GM12878 (cell line): ENCODE data around the gene DHDDS. TPM values are rescaled to one million over a fixed set of nuclear protein-coding genes. Genes with fewer than 3 reads are reported as not detected.

Experiments used
- ATAC-seq: fragments of 200-7000 bp; cut with Tn5 transposase; 3 replicates; pipeline ENCODE4 v1.9.1; 2020; ENCODE audit warnings: mild to moderate bottlenecking, moderate library complexity
- BruUV-seq: library from RNA; stranded (reverse); fragments of 400-500 nt; replicated peaks from 2 replicates; lab custom pipeline; 2021; lab: Mats Ljungman, UMichigan
- CTCF ChIA-PET: fragments of 300-600 bp; sonication (Branson Sonifier 250); formaldehyde crosslinking; extraction: SDS; loops from one replicate; lab custom pipeline; 2021; ENCODE audit warnings: inconsistent platforms; lab: Yijun Ruan, JAX
- POLR2A ChIA-PET: fragments of 350-600 bp; formaldehyde crosslinking; extraction: SDS; loops from one replicate; lab custom pipeline; 2021; ENCODE audit warnings: inconsistent platforms; lab: Charles Lee
- RAD21 ChIA-PET: fragments of 300-600 bp; sonication (Branson Sonifier 250); formaldehyde crosslinking; loops from one replicate; lab custom pipeline; 2023; ENCODE audit warnings: antibody characterized with exemption; ENCODE audit not compliant: unreplicated experiment; lab: Charles Lee
- SMC1A ChIA-PET: fragments of 300-600 bp; sonication (Branson Sonifier 250); formaldehyde crosslinking; loops from one replicate; lab custom pipeline; 2023; ENCODE audit not compliant: unreplicated experiment, uncharacterized antibody; lab: Charles Lee
- DNase-seq: peaks from one replicate; pipeline ENCODE4 v3.0.0-alpha.2; 2011; ENCODE audit warnings: low read depth, low spot score
- FAIRE-seq: peaks from 3 replicates; lab custom pipeline; 2011; peaks lifted over from hg19 to GRCh38; lab: Jason Lieb, UNC
- H2AFZ ChIP-seq: 2 replicates; pipeline ENCODE4 v1.6.0; 2011; ENCODE audit warnings: low read depth, low read length, control low read depth; ENCODE audit not compliant: control insufficient read depth
- H3K27ac ChIP-seq: 2 replicates; pipeline ENCODE4 v1.5.1; 2011; ENCODE audit warnings: control low read depth; ENCODE audit not compliant: control insufficient read depth, insufficient read depth
- H3K27me3 ChIP-seq, 2 experiments: replicated peaks in 1 of 2; 2 replicates each; pipeline versions ENCODE4 v1.6.0 to v1.6.1; 2011; ENCODE audit warnings: low read length in 1 of 2; ENCODE audit not compliant: control insufficient read depth in 2 of 2, insufficient read depth in 2 of 2
- H3K36me3 ChIP-seq, 2 experiments: 2 replicates each; pipeline ENCODE4 v1.5.1; 2011; ENCODE audit warnings: low read length in 1 of 2; ENCODE audit not compliant: control insufficient read depth in 2 of 2, insufficient read depth in 2 of 2
- H3K4me1 ChIP-seq: 2 replicates; pipeline ENCODE4 v1.6.1; 2011; ENCODE audit warnings: mild to moderate bottlenecking, low read length, moderate library complexity, mixed read lengths; ENCODE audit not compliant: control insufficient read depth, insufficient read depth
- H3K4me2 ChIP-seq: 2 replicates; pipeline ENCODE4 v1.6.0; 2011; ENCODE audit warnings: control low read depth; ENCODE audit not compliant: control insufficient read depth, insufficient read depth
- H3K4me3 ChIP-seq: fragments of 200-600 bp; sonication (generic); 2 replicates; pipeline ENCODE4 v1.5.1; 2016
- H3K79me2 ChIP-seq: 2 replicates; pipeline ENCODE4 v1.6.0; 2011; ENCODE audit warnings: low read length; ENCODE audit not compliant: control insufficient read depth, insufficient read depth
- H3K9ac ChIP-seq: 2 replicates; pipeline ENCODE4 v1.8.0; 2011; ENCODE audit warnings: low read length, control low read depth, mixed read lengths; ENCODE audit not compliant: control insufficient read depth, insufficient read depth
- H3K9me3 ChIP-seq: replicated peaks from 3 replicates; pipeline ENCODE4 v1.5.1; 2011; ENCODE audit warnings: mild to moderate bottlenecking, low read length; ENCODE audit not compliant: control insufficient read depth, insufficient read depth
- H4K20me1 ChIP-seq: 2 replicates; pipeline ENCODE4 v1.6.0; 2011; ENCODE audit not compliant: control insufficient read depth, insufficient read depth
- CREB1 ChIP-seq: IDR thresholded peaks from 2 replicates; pipeline ENCODE4 v1.6.1; 2012; ENCODE audit warnings: low read depth, mild to moderate bottlenecking, inconsistent platforms
- ELK1 ChIP-seq: IDR thresholded peaks from 2 replicates; pipeline ENCODE4 v1.6.1; 2012; ENCODE audit warnings: low read depth, low read length, improper control_type of control experiment
- MTA2 ChIP-seq: fragments of 450-650 bp; IDR thresholded peaks from 2 replicates; pipeline ENCODE4 v1.6.1; 2016; ENCODE audit warnings: low read depth, mild to moderate bottlenecking, moderate library complexity
- NFYB ChIP-seq: IDR thresholded peaks from 2 replicates; pipeline ENCODE4 v1.6.1; 2011; ENCODE audit warnings: low read depth, mild to moderate bottlenecking, low read length, improper control_type of control experiment, moderate library complexity; ENCODE audit not compliant: insufficient read depth
- POLR2AphosphoS5 ChIP-seq: IDR thresholded peaks from 2 replicates; pipeline ENCODE4 v1.6.1; 2011; ENCODE audit warnings: mild to moderate bottlenecking, low read length, inconsistent platforms
- RCOR1 ChIP-seq: conservative IDR thresholded peaks from 2 replicates; pipeline ENCODE4 v1.6.1; 2012; ENCODE audit warnings: low read depth, low read length, improper control_type of control experiment
- SMAD1 ChIP-seq: fragments of 450-650 bp; IDR thresholded peaks from 2 replicates; pipeline ENCODE4 v1.6.1; 2018; ENCODE audit warnings: mild to moderate bottlenecking, low read depth; ENCODE audit not compliant: partially characterized antibody
- SP1 ChIP-seq: IDR thresholded peaks from one replicate; pipeline ENCODE4 v1.6.1; 2011; ENCODE audit warnings: low read depth, low read length
- SUZ12 ChIP-seq: fragments of 200-600 bp; sonication (generic); IDR thresholded peaks from one replicate; pipeline ENCODE4 v1.6.1; 2018; ENCODE audit warnings: antibody characterized with exemption, mild to moderate bottlenecking; ENCODE audit not compliant: unreplicated experiment
- ZBED1 ChIP-seq: IDR thresholded peaks from 2 replicates; pipeline ENCODE4 v1.6.1; 2016; ENCODE audit warnings: borderline replicate concordance
- ZNF207 ChIP-seq: fragments of 450-650 bp; IDR thresholded peaks from 2 replicates; pipeline ENCODE4 v1.6.1; 2014; ENCODE audit warnings: antibody characterized with exemption, mild to moderate bottlenecking, borderline replicate concordance
- ZSCAN29 ChIP-seq: fragments of 450-650 bp; IDR thresholded peaks from 2 replicates; pipeline ENCODE4 v1.6.1; 2017; ENCODE audit warnings: mild to moderate bottlenecking, moderate library complexity
- WGBS: methylation state at CpG from one replicate; pipeline ENCODE4 v1.1.6; 2016; ENCODE audit warnings: low lambda C conversion rate; ENCODE audit not compliant: insufficient replicate concordance, insufficient coverage; ENCODE audit errors: missing lambda C conversion rate; 5-methylcytosine and 5-hydroxymethylcytosine counted together
- in situ Hi-C: fragments of 300-500 bp; cut with MboI; formaldehyde crosslinking; loops from 9 replicates; pipeline ENCODE4 v1.14.3; 2018; ENCODE audit warnings: mixed read lengths
- intact Hi-C: fragments of 100-400 bp; cut with micrococcal nuclease; formaldehyde crosslinking; loops from one replicate; pipeline ENCODE4 v1.14.2; 2022; ENCODE audit not compliant: unreplicated experiment
- polyA plus RNA-seq, 11 experiments: library from polyadenylated mRNA; depleted of rRNA in 4 of 11; unstranded in 6 of 11; stranded (reverse) in 5 of 11; fragments of >200 nt; fragmentation: Nextera tagmentation in 4 of 11; fragmentation: Illumina TruSeq in 1 of 11; extraction: Ambion mirVana in 4 of 11; extraction: Trizol in 1 of 11; gene quantifications; 1 replicate in 1 of 11; 2 replicates in 10 of 11; pipeline versions ENCODE4 v1.2.1 to v1.2.3, GENCODE V29; 2011 to 2016; ENCODE audit warnings: inconsistent platforms in 2 of 11, missing spikeins in 2 of 11, low read depth in 1 of 11
- total RNA-seq, 4 experiments: library from RNA; depleted of rRNA in 3 of 4; stranded (reverse); fragments of >200 nt in 3 of 4; fragmentation: Illumina TruSeq in 1 of 4; extraction: Trizol in 1 of 4; gene quantifications; 2 replicates each; pipeline versions ENCODE4 v1.2.1 to v1.2.3, GENCODE V29; 2013 to 2021

DHDDS gene
- total and polyA plus RNA-seq, 10 of the 15 experiments (the other 5 are each of a cell fraction or from before 2014, with no cell fraction given), result 22.7 to 47.5 (median 36.4) TPM

GRCh38 chr1:26476958-26477357, 44.8 kb downstream of the DHDDS start:
- Histone ChIP-seq H3K9me3 (no peaks in the 10 kb centered on the region), H3K27ac (no peak overlapping the region), H3K36me3 (peaks cover 8 to 32% of the 10 kb centered on the region in 2 experiments), H3K4me3 (no peak overlapping the region), H3K27me3 (no peaks in the 10 kb centered on the region), H4K20me1 (no peaks in the 10 kb centered on the region; the same call in 1 of the 2 replicates), H3K9ac (no peak overlapping the region), H3K4me2 (no peak overlapping the region), H3K79me2 (peaks cover 23% of the 10 kb centered on the region), H3K4me1 (peaks cover 6% of the 10 kb centered on the region; the same call in 1 of the 2 replicates), H2AFZ (no peak overlapping the region)
- RAD21 ChIA-PET, result interaction anchor here (1.0 kb wide), 1 partner anchor 61 kb away, joined by 3 read pairs; no protein-coding TSS in a partner anchor
- in situ Hi-C loops (no loop called here), intact Hi-C loops (no loop called here)
- DNase-seq, result no peak
- CTCF ChIA-PET, result no interaction called here
- POLR2A ChIA-PET, result interaction anchor here (0.8 kb wide), 1 partner anchor 45 kb away, joined by 5 read pairs; the partner anchor contains the start of gene DHDDS
- no peak for FAIRE-seq
- SMC1A ChIA-PET, result no interaction called here
- TF ChIP-seq ZBED1, result 0 out of 2 replicates have a peak, but pooled peaks have one; percentile 47
- peak; percentile 70; the same call in 1 of the 2 replicates for TF ChIP-seq POLR2AphosphoS5
- no peak for TF ChIP-seq RCOR1
- no peak for TF ChIP-seq ZNF207
- 83% methylated on average over 4 of the region's 4 CpGs for WGBS
- ATAC-seq, result no peak
- BruUV-seq, result no TSS peak

DNA sequence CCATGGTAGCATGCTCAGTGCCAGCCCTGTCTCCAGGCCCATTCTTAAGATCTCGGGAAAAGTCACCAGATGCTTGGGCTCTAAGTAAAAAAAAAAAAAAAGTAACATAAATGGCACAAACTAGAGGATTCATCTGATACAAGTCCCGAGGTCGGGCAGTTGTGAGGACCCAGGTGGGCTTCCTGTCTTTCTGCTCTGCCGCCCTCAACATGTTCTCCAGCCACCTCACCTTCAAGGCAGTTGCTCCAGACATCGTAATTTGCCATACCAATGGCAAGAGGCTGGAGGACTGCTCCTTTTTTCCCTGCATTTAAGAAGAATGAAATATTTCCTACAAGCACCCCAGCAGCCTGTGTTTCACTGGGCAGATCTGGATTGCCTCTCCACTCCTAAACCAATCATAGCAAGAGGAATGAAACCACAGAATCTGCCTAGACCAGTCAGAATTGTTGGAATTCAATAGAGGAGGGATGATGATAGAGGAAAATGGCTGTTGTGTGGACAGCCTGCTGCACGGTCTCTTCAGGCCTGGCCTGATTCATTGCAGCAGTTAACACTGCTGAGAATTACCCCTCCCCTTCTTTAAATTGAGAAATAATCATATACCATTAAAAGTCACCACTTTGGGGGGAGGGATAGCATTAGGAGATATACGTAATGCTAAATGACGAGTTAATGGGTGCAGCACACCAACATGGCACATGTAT, 45.5 kb downstream of the DHDDS start:
- RAD21 ChIA-PET, result interaction anchor here (1.0 kb wide), 1 partner anchor 60 kb away, joined by 3 read pairs; no protein-coding TSS in a partner anchor
- no peak for FAIRE-seq
- SMC1A ChIA-PET, result no interaction called here
- no TSS peak for BruUV-seq
- Histone ChIP-seq H3K4me3 (no peak overlapping the region), H2AFZ (no peak overlapping the region), H4K20me1 (no peaks in the 10 kb centered on the region; the same call in 1 of the 2 replicates), H3K4me1 (peaks cover 6% of the 10 kb centered on the region; the same call in 1 of the 2 replicates), H3K36me3 (peaks cover 8 to 32% of the 10 kb centered on the region in 2 experiments), H3K9ac (no peak overlapping the region), H3K4me2 (no peak overlapping the region), H3K27ac (no peak overlapping the region), H3K9me3 (no peaks in the 10 kb centered on the region), H3K27me3 (no peaks in the 10 kb centered on the region), H3K79me2 (peaks cover 22% of the 10 kb centered on the region)
- CTCF ChIA-PET, result no interaction called here
- POLR2A ChIA-PET, result interaction anchor here (0.8 kb wide), 1 partner anchor 46 kb away, joined by 5 read pairs; the partner anchor contains the start of gene DHDDS
- TF ChIP-seq SP1 (no peak), MTA2 (no peak), SMAD1 (no peak), ZSCAN29 (no peak), SUZ12 (no peak), POLR2AphosphoS5 (peak; percentile 30), CREB1 (no peak), ELK1 (no peak), NFYB (0 out of 2 replicates have a peak, but pooled peaks have one; percentile 24)
- no peak for ATAC-seq
- in situ Hi-C loops (no loop called here), intact Hi-C loops (no loop called here)
- WGBS, result 72% methylated on average over 8 of the region's 8 CpGs
- no peak for DNase-seq
